Panc1 (cell line): ENCODE results near the gene OSTC. TPM values are rescaled to one million over a fixed set of nuclear protein-coding genes. Genes with fewer than 3 reads are reported as not detected.
"Not testable (repeated sequence)": the region's sequence is repeated elsewhere in the genome, so short reads cannot be mapped to it uniquely, and the experiment has no call there.

Source experiments
- ATAC-seq: fragments of 200-7000 bp; cut with Tn5 transposase; 2 replicates; pipeline ENCODE4 v1.9.1; 2020; ENCODE audit warnings: mild to moderate bottlenecking, moderate library complexity
- BruUV-seq: library from RNA; stranded (reverse); fragments of 400-500 nt; replicated peaks from 2 replicates; lab custom pipeline; 2021; lab: Mats Ljungman, UMichigan
- CTCF ChIA-PET: fragments of 300-600 bp; sonication (Branson Sonifier 250); formaldehyde crosslinking; loops from one replicate; lab custom pipeline; 2022; ENCODE audit warnings: antibody characterized with exemption; lab: Charles Lee
- POLR2A ChIA-PET: fragments of 300-600 bp; sonication (Branson Sonifier 250); formaldehyde crosslinking; loops from one replicate; lab custom pipeline; 2022; ENCODE audit warnings: antibody characterized with exemption; lab: Charles Lee
- DNase-seq: peaks from one replicate; pipeline ENCODE4 v3.0.0-alpha.2; 2010; ENCODE audit warnings: low read depth, low spot score
- H3K27ac ChIP-seq: 2 replicates; pipeline ENCODE4 v1.5.1; 2011; ENCODE audit warnings: mild to moderate bottlenecking, low read length, inconsistent platforms
- H3K27me3 ChIP-seq: fragments of 200-500 bp; sonication (Bioruptor generic); 2 replicates; pipeline ENCODE4 v1.6.0; 2014; ENCODE audit warnings: low read length, inconsistent platforms; ENCODE audit not compliant: control insufficient read depth, insufficient read depth
- H3K36me3 ChIP-seq: fragments of 200-500 bp; sonication (Bioruptor generic); 2 replicates; pipeline ENCODE4 v1.5.1; 2014; ENCODE audit warnings: inconsistent platforms, mild to moderate bottlenecking, low read length, moderate library complexity; ENCODE audit not compliant: control insufficient read depth, insufficient read depth
- H3K4me1 ChIP-seq: 2 replicates; pipeline ENCODE4 v1.5.1; 2011; ENCODE audit warnings: inconsistent platforms, mild to moderate bottlenecking, low read length, moderate library complexity; ENCODE audit not compliant: control insufficient read depth, insufficient read depth
- H3K4me3 ChIP-seq, 2 experiments: 2 replicates each; pipeline ENCODE4 v1.5.1; 2011 to 2012; ENCODE audit warnings: low read depth in 2 of 2, low read length in 2 of 2, mild to moderate bottlenecking in 2 of 2, inconsistent platforms in 1 of 2, moderate library complexity in 1 of 2
- H3K9me3 ChIP-seq: fragments of 200-500 bp; sonication (Bioruptor generic); 2 replicates; pipeline ENCODE4 v1.5.1; 2014; ENCODE audit warnings: low read depth, mild to moderate bottlenecking, inconsistent platforms, low read length, moderate library complexity; ENCODE audit not compliant: control insufficient read depth, insufficient read depth
- CTCF ChIP-seq: fragments of 450-650 bp; IDR thresholded peaks from 2 replicates; pipeline ENCODE4 v1.5.1; 2017; ENCODE audit warnings: mild to moderate bottlenecking
- POLR2AphosphoS5 ChIP-seq: IDR thresholded peaks from 2 replicates; pipeline ENCODE4 v1.6.1; 2012; ENCODE audit warnings: mild to moderate bottlenecking, low read depth, low read length, moderate library complexity
- SIN3A ChIP-seq: IDR thresholded peaks from 2 replicates; pipeline ENCODE4 v1.6.1; 2012; ENCODE audit warnings: low read depth, mild to moderate bottlenecking, low read length, moderate library complexity, borderline replicate concordance; ENCODE audit not compliant: insufficient read depth
- TCF7L2 ChIP-seq: IDR thresholded peaks from 2 replicates; pipeline ENCODE4 v1.6.1; 2011; ENCODE audit warnings: mild to moderate bottlenecking, low read depth, low read length, inconsistent platforms
- in situ Hi-C: cut with HindIII; loops from 2 replicates; pipeline ENCODE4 v1.10.0; 2016; ENCODE audit warnings: low sequenced_read_pairs, low pct_unique_long_range_greater_than_20kb
- intact Hi-C: fragments of 100-400 bp; cut with micrococcal nuclease; formaldehyde crosslinking; loops from one replicate; pipeline ENCODE4 v1.10.0; 2022; ENCODE audit not compliant: unreplicated experiment
- total RNA-seq: library from RNA; stranded (reverse); gene quantifications from one replicate; pipeline ENCODE4 v1.2.1, GENCODE V29; 2021; ENCODE audit not compliant: unreplicated experiment
- TF ChIP-seq, protein P1 (sequence below), 2 experiments: IDR thresholded peaks; 2 replicates each; pipeline ENCODE4 v1.6.1; 2011 to 2012; ENCODE audit warnings: low read depth in 2 of 2, control low read depth in 1 of 2, low read length in 1 of 2, mild to moderate bottlenecking in 1 of 2, moderate library complexity in 1 of 2; ENCODE audit not compliant: insufficient read depth in 1 of 2

The OSTC gene
- total RNA-seq, 1 experiment from 2014 or later = 57.8 TPM

DNA sequence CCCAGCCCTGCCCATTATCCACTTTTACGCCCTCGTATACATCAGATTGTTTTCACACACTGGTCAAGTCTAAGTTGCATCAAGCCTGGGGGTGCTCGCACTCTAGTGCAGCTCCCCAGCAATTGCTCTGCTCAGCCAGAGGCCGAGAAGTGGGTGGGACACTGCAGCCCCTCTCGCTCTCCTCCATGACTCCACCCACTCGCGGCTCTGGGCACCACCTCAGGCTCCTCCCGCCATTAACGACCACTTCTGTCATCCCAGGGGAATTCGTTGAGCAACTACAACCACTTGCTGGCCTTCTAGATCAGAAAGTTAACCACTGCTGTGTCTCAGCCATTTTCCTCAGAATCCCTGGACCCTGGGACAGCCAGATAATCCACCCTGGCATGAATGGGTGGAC, 58.8 kb downstream of the OSTC start:
- no peaks in the 10 kb centered on the region for H3K4me1 ChIP-seq

GRCh38 chr4:108709722-108710121, 59.3 kb downstream of the OSTC start:
- Histone ChIP-seq H3K4me1 (no peaks in the 10 kb centered on the region), H3K36me3 (no peaks in the 10 kb centered on the region), H3K4me3 (no peak overlapping the region), H3K27ac (no peak overlapping the region), H3K27me3 (no peaks in the 10 kb centered on the region), H3K9me3 (no peaks in the 10 kb centered on the region)
- ChIA-PET POLR2A (no interaction called here), CTCF (no interaction called here)
- no TSS peak for BruUV-seq
- no peak for TF ChIP-seq TCF7L2
- no peak for TF ChIP-seq SIN3A
- TF ChIP-seq POLR2AphosphoS5 = no peak
- TF ChIP-seq, protein P1, sequence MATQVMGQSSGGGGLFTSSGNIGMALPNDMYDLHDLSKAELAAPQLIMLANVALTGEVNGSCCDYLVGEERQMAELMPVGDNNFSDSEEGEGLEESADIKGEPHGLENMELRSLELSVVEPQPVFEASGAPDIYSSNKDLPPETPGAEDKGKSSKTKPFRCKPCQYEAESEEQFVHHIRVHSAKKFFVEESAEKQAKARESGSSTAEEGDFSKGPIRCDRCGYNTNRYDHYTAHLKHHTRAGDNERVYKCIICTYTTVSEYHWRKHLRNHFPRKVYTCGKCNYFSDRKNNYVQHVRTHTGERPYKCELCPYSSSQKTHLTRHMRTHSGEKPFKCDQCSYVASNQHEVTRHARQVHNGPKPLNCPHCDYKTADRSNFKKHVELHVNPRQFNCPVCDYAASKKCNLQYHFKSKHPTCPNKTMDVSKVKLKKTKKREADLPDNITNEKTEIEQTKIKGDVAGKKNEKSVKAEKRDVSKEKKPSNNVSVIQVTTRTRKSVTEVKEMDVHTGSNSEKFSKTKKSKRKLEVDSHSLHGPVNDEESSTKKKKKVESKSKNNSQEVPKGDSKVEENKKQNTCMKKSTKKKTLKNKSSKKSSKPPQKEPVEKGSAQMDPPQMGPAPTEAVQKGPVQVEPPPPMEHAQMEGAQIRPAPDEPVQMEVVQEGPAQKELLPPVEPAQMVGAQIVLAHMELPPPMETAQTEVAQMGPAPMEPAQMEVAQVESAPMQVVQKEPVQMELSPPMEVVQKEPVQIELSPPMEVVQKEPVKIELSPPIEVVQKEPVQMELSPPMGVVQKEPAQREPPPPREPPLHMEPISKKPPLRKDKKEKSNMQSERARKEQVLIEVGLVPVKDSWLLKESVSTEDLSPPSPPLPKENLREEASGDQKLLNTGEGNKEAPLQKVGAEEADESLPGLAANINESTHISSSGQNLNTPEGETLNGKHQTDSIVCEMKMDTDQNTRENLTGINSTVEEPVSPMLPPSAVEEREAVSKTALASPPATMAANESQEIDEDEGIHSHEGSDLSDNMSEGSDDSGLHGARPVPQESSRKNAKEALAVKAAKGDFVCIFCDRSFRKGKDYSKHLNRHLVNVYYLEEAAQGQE (IDR thresholded peaks at IDR 0.05; ENCODE audit: insufficient read depth in 1 of 2, low read depth in 2 of 2, low read length in 1 of 2) = no peak
- TF ChIP-seq CTCF = no peak
- ATAC-seq (no peak), DNase-seq (no peak)
- in situ Hi-C loops (no loop called here), intact Hi-C loops (no loop called here)

More for the DNA sequence above, 58.8 kb downstream of the OSTC start:
- in situ Hi-C loops (no loop called here), intact Hi-C loops (no loop called here)
- DNase-seq (no peak), ATAC-seq (no peak)
- no peak for TF ChIP-seq TCF7L2
- TF ChIP-seq, protein P1 (IDR thresholded peaks at IDR 0.05; ENCODE audit: insufficient read depth in 1 of 2, low read depth in 2 of 2, low read length in 1 of 2) = no peak
- Histone ChIP-seq H3K9me3 (no peaks in the 10 kb centered on the region), H3K27me3 (no peaks in the 10 kb centered on the region), H3K4me3 (no peak overlapping the region), H3K36me3 (no peaks in the 10 kb centered on the region), H3K27ac (no peak overlapping the region)
- ChIA-PET CTCF (no interaction called here), POLR2A (no interaction called here)
- no TSS peak for BruUV-seq

GRCh38 chr4:108710578-108710977, 60.2 kb downstream of the OSTC start:
- intact Hi-C loops, H3K27ac ChIP-seq, POLR2A ChIA-PET, H3K4me3 ChIP-seq, in situ Hi-C loops, H3K4me1 ChIP-seq, CTCF ChIA-PET, DNase-seq, H3K36me3 ChIP-seq, H3K9me3 ChIP-seq, H3K27me3 ChIP-seq, ATAC-seq, BruUV-seq: not testable (repeated sequence)
